HepG2 (cell line): ENCODE data around the gene YWHAB. TPM values are rescaled to one million over a fixed set of nuclear protein-coding genes. Genes with fewer than 3 reads are reported as not detected.

ENCODE experiments used
- ATAC-seq: fragments of 200-7000 bp; cut with Tn5 transposase; 3 replicates; pipeline ENCODE4 v1.9.1; 2020; ENCODE audit warnings: mild to moderate bottlenecking, moderate library complexity
- BruUV-seq: library from RNA; stranded (reverse); fragments of 400-500 nt; replicated peaks from 2 replicates; lab custom pipeline; 2021; lab: Mats Ljungman, UMichigan
- CTCF ChIA-PET: fragments of 300-600 bp; formaldehyde crosslinking; extraction: SDS; loops from one replicate; lab custom pipeline; 2021; ENCODE audit warnings: low total read pairs, inconsistent platforms, low intra/inter-chr PET ratio; lab: Yijun Ruan, JAX
- POLR2A ChIA-PET: fragments of 350-600 bp; sonication (Branson Sonifier 250); formaldehyde crosslinking; loops from one replicate; lab custom pipeline; 2020; ENCODE audit warnings: antibody characterized with exemption, inconsistent platforms; lab: Yijun Ruan, JAX
- DNase-seq: peaks from one replicate; pipeline ENCODE4 v3.0.0-alpha.2; 2015; ENCODE audit warnings: low spot score
- FAIRE-seq: peaks from 3 replicates; lab custom pipeline; 2011; peaks lifted over from hg19 to GRCh38; lab: Jason Lieb, UNC
- H2AFZ ChIP-seq: one replicate; pipeline ENCODE4 v1.6.1; 2011; ENCODE audit warnings: low read length, inconsistent platforms
- H3K27ac ChIP-seq: fragments of 300-600 bp; 3 replicates; pipeline ENCODE4 v1.8.0; 2011; ENCODE audit warnings: mixed run types, mild to moderate bottlenecking, mixed read lengths, low read length, inconsistent platforms; ENCODE audit not compliant: insufficient read depth; ENCODE audit errors: extremely low read length
- H3K27me3 ChIP-seq, 2 experiments: fragments of 200-600 bp in 1 of 2; 2 replicates in 1 of 2; 3 replicates in 1 of 2; pipeline versions ENCODE4 v1.6.0 to v1.8.0; 2011; ENCODE audit warnings: low read length in 2 of 2, mild to moderate bottlenecking in 2 of 2, moderate library complexity in 2 of 2, inconsistent platforms in 1 of 2; ENCODE audit not compliant: insufficient read depth in 2 of 2, control insufficient read depth in 1 of 2
- H3K36me3 ChIP-seq, 2 experiments: fragments of 200-600 bp in 1 of 2; replicated peaks in 1 of 2; 2 replicates in 1 of 2; 3 replicates in 1 of 2; pipeline versions ENCODE4 v1.5.1 to v1.8.0; 2011; ENCODE audit warnings: low read length in 2 of 2, inconsistent platforms in 1 of 2; ENCODE audit not compliant: insufficient read depth in 2 of 2, control insufficient read depth in 1 of 2
- H3K4me1 ChIP-seq: 2 replicates; pipeline ENCODE4 v1.5.1; 2012; ENCODE audit warnings: low read length, inconsistent platforms; ENCODE audit not compliant: insufficient read depth
- H3K4me2 ChIP-seq: 2 replicates; pipeline ENCODE4 v1.6.0; 2011; ENCODE audit warnings: low read depth, low read length, inconsistent platforms
- H3K4me3 ChIP-seq, 3 experiments: fragments of 200-600 bp in 1 of 3; sonication (generic), shearing (Covaris generic) in 1 of 3; replicated peaks in 1 of 3; 2 replicates each; pipeline ENCODE4 v1.5.1; 2011 to 2016; ENCODE audit warnings: low read length in 3 of 3, inconsistent platforms in 2 of 3, low read depth in 2 of 3, mild to moderate bottlenecking in 2 of 3, control low read depth in 1 of 3, mixed read lengths in 1 of 3; ENCODE audit not compliant: insufficient read depth in 1 of 3
- H3K79me2 ChIP-seq: one replicate; pipeline ENCODE4 v1.6.1; 2011; ENCODE audit warnings: low read length, inconsistent platforms; ENCODE audit not compliant: insufficient read depth
- H3K9ac ChIP-seq: 2 replicates; pipeline ENCODE4 v1.6.0; 2011; ENCODE audit warnings: mild to moderate bottlenecking, low read depth, low read length, inconsistent platforms; ENCODE audit not compliant: insufficient read depth
- H3K9me3 ChIP-seq: 2 replicates; pipeline ENCODE4 v1.5.1; 2012; ENCODE audit warnings: mild to moderate bottlenecking, low read length
- H4K20me1 ChIP-seq: 2 replicates; pipeline ENCODE4 v1.6.0; 2011; ENCODE audit warnings: inconsistent platforms, mild to moderate bottlenecking, low read length, moderate library complexity; ENCODE audit not compliant: insufficient read depth
- CREM ChIP-seq, 2 experiments: sonication (generic) in 1 of 2; formaldehyde crosslinking in 1 of 2; IDR thresholded peaks; 2 replicates each; pipeline versions ENCODE4 v1.4.0 to v1.6.1; 2016 to 2020; ENCODE audit warnings: antibody characterized with exemption in 1 of 2, mild to moderate bottlenecking in 1 of 2, missing genetic modification reagents in 1 of 2
- HMG20B ChIP-seq: conservative IDR thresholded peaks from 2 replicates; pipeline ENCODE4 v1.6.1; 2016; ENCODE audit warnings: missing genetic modification reagents, missing compliant biosample characterization
- IKZF1 ChIP-seq: fragments of 450-650 bp; IDR thresholded peaks from 2 replicates; pipeline ENCODE4 v1.7.1; 2016
- MEIS2 ChIP-seq: sonication (generic); formaldehyde crosslinking; IDR thresholded peaks from 2 replicates; pipeline ENCODE4 v1.9.0; 2021; ENCODE audit warnings: mild to moderate bottlenecking, missing genetic modification reagents
- MTF2 ChIP-seq: sonication (generic); formaldehyde crosslinking; IDR thresholded peaks from 2 replicates; pipeline ENCODE4 v1.5.0; 2020; ENCODE audit warnings: missing genetic modification reagents, borderline replicate concordance
- NAIF1 ChIP-seq: sonication (generic); formaldehyde crosslinking; IDR thresholded peaks from 2 replicates; pipeline ENCODE4 v1.5.0; 2020; ENCODE audit warnings: mild to moderate bottlenecking, missing genetic modification reagents, borderline replicate concordance
- SAFB2 ChIP-seq: sonication (generic); formaldehyde crosslinking; IDR thresholded peaks from 2 replicates; pipeline ENCODE4 v1.5.1; 2020; ENCODE audit warnings: missing genetic modification reagents, low read depth, mild to moderate bottlenecking, borderline replicate concordance
- SALL1 ChIP-seq: sonication (generic); formaldehyde crosslinking; IDR thresholded peaks from 2 replicates; pipeline ENCODE4 v1.8.0; 2022; ENCODE audit warnings: mild to moderate bottlenecking, missing genetic modification reagents
- ZNF644 ChIP-seq: IDR thresholded peaks from 2 replicates; pipeline ENCODE4 v1.6.1; 2016; ENCODE audit warnings: low read depth
- ZNF850 ChIP-seq: sonication (generic); formaldehyde crosslinking; conservative IDR thresholded peaks from 2 replicates; pipeline ENCODE4 v1.9.0; 2021; ENCODE audit warnings: mild to moderate bottlenecking, missing genetic modification reagents
- WGBS: methylation state at CpG from one replicate; pipeline ENCODE4 v1.1.6; 2017; ENCODE audit warnings: low lambda C conversion rate; 5-methylcytosine and 5-hydroxymethylcytosine counted together
- in situ Hi-C: cut with HindIII; loops from 2 replicates; pipeline ENCODE4 v1.10.0; 2017; ENCODE audit warnings: low pct_unique_long_range_greater_than_20kb; ENCODE audit not compliant: extremely low pct_ligation_motif_present
- intact Hi-C: fragments of 100-400 bp; cut with micrococcal nuclease; formaldehyde crosslinking; loops from one replicate; pipeline ENCODE4 v1.10.0; 2022; ENCODE audit not compliant: unreplicated experiment
- polyA plus RNA-seq, 8 experiments: library from polyadenylated mRNA; depleted of rRNA in 3 of 8; stranded (reverse) in 7 of 8; unstranded in 1 of 8; fragments of >200 nt; fragmentation: Illumina TruSeq in 4 of 8; extraction: Trizol in 4 of 8; gene quantifications; 2 replicates each; pipeline versions ENCODE4 v1.2.1 to v1.2.3, GENCODE V29; 2011 to 2016; ENCODE audit warnings: low read depth in 4 of 8, missing spikeins in 1 of 8, mixed read lengths in 1 of 8; ENCODE audit not compliant: insufficient read depth in 1 of 8
- total RNA-seq, 5 experiments: library from RNA; depleted of rRNA; stranded (reverse); fragments of >200 nt; fragmentation: Illumina TruSeq; extraction: Trizol; gene quantifications; 2 replicates each; pipeline ENCODE4 v1.2.3, GENCODE V29; 2016; ENCODE audit warnings: low read depth in 1 of 5

The YWHAB gene
- total and polyA plus RNA-seq, 2 of the 13 experiments (the other 11 are each of a cell fraction or from before 2014, with no cell fraction given) = 77.2 to 121 TPM

GRCh38 chr20:44891826-44892225, 6.3 kb downstream of the YWHAB start (continued):
- TF ChIP-seq MEIS2 = no peak
- TF ChIP-seq HMG20B (CRISPR knock-in tag) = no peak
- TF ChIP-seq SALL1 (CRISPR knock-in tag) = no peak
- TF ChIP-seq CREM (IDR thresholded peaks at IDR 0.05) = no peak
- no peak for TF ChIP-seq CREM (CRISPR knock-in tag; IDR thresholded peaks at IDR 0.05)
- no peak for TF ChIP-seq MTF2 (CRISPR knock-in tag)
- TF ChIP-seq ZNF850 (CRISPR knock-in tag) = no peak
- no peak for TF ChIP-seq ZNF644 (CRISPR knock-in tag)

- intact Hi-C loops (no loop called here), in situ Hi-C loops (no loop called here)
- Histone ChIP-seq H3K9me3 (no peaks in the 10 kb centered on the region), H3K4me3 (no peak overlapping the region), H3K4me2 (no peak overlapping the region), H3K27me3 (no peaks in the 10 kb centered on the region), H2AFZ (no peak overlapping the region), H3K36me3 (peaks cover 6 to 17% of the 10 kb centered on the region in 2 experiments; a peak in 4 of 5 replicates), H3K4me1 (peaks cover 50% of the 10 kb centered on the region), H3K79me2 (peaks cover 97% of the 10 kb centered on the region), H4K20me1 (peaks cover 49% of the 10 kb centered on the region), H3K9ac (no peak overlapping the region), H3K27ac (no peak overlapping the region)
- WGBS = 78% methylated on average over 2 of the region's 2 CpGs
- BruUV-seq = no TSS peak
- CTCF ChIA-PET = no interaction called here
- POLR2A ChIA-PET = interaction anchor here (3.5 kb wide), 1 partner anchor 10 kb away, joined by 22 read pairs; the partner anchor contains the start of gene YWHAB
- no peak for DNase-seq
- peak; percentile 21; the same call in 1 of the 3 replicates for ATAC-seq
- no peak for FAIRE-seq
- TF ChIP-seq NAIF1 (CRISPR knock-in tag) = 0 out of 2 replicates have a peak, but pooled peaks have one; percentile 29
- TF ChIP-seq IKZF1 = no peak
- 0 out of 2 replicates have a peak, but pooled peaks have one; percentile 26 for TF ChIP-seq SAFB2 (CRISPR knock-in tag)
Observed at GRCh38 chr20:44894959-44895358, 9.5 kb downstream of the YWHAB start.
